SK-N-SH treated with all-trans-retinoic acid at 6 μM for 48 hours (cell line): ENCODE data around the gene MIPOL1.

ENCODE experiments used
- ATAC-seq: fragments of 200-7000 bp; cut with Tn5 transposase; 3 replicates; pipeline ENCODE4 v1.9.1; 2020; ENCODE audit warnings: mild to moderate bottlenecking, moderate library complexity
- ARNTL ChIP-seq: fragments of 450-650 bp; formaldehyde crosslinking; IDR thresholded peaks from 2 replicates; pipeline ENCODE4 v1.5.0; 2020; ENCODE audit warnings: low read depth, mild to moderate bottlenecking, moderate library complexity, borderline replicate concordance
- BACH2 ChIP-seq: fragments of 250-450 bp; sonication (Bioruptor Pico); IDR thresholded peaks from 2 replicates; pipeline ENCODE4 v1.9.0; 2021; ENCODE audit warnings: mild to moderate bottlenecking, borderline replicate concordance
- CREB5 ChIP-seq: fragments of 250-450 bp; sonication (Bioruptor Pico); IDR thresholded peaks from 2 replicates; pipeline ENCODE4 v1.5.1; 2020; ENCODE audit warnings: low read depth, mild to moderate bottlenecking, moderate library complexity
- GLIS3 ChIP-seq: fragments of 250-450 bp; sonication (Bioruptor Pico); IDR thresholded peaks from 2 replicates; pipeline ENCODE4 v1.5.0; 2020; ENCODE audit warnings: mild to moderate bottlenecking, moderate library complexity
- ISL1 ChIP-seq: fragments of 250-450 bp; sonication (Bioruptor Pico); IDR thresholded peaks from 2 replicates; pipeline ENCODE4 v2.1.2; 2022; ENCODE audit warnings: mild to moderate bottlenecking, moderate library complexity
- OSR1 ChIP-seq: fragments of 250-450 bp; sonication (Bioruptor Pico); IDR thresholded peaks from 2 replicates; pipeline ENCODE4 v1.8.0; 2022; ENCODE audit warnings: moderate library complexity, mild to moderate bottlenecking, inconsistent platforms
- PPARA ChIP-seq: fragments of 250-450 bp; sonication (Bioruptor Pico); IDR thresholded peaks from 2 replicates; pipeline ENCODE4 v1.5.0; 2020; ENCODE audit warnings: mild to moderate bottlenecking, borderline replicate concordance
- SNAI2 ChIP-seq: fragments of 250-450 bp; sonication (Bioruptor Pico); IDR thresholded peaks from 2 replicates; pipeline ENCODE4 v1.5.0; 2020; ENCODE audit warnings: mild to moderate bottlenecking, moderate library complexity
- TCF4 ChIP-seq: fragments of 250-450 bp; sonication (Bioruptor Pico); IDR thresholded peaks from 2 replicates; pipeline ENCODE4 v1.8.0; 2021; ENCODE audit warnings: mild to moderate bottlenecking, moderate library complexity, borderline replicate concordance
- TOX ChIP-seq: fragments of 250-450 bp; sonication (Bioruptor Pico); IDR thresholded peaks from 2 replicates; pipeline ENCODE4 v1.8.0; 2021; ENCODE audit warnings: mild to moderate bottlenecking, moderate library complexity, borderline replicate concordance
- TSHZ2 ChIP-seq: fragments of 250-450 bp; sonication (Bioruptor Pico); IDR thresholded peaks from 2 replicates; pipeline ENCODE4 v1.5.0; 2020; ENCODE audit warnings: mild to moderate bottlenecking, moderate library complexity
- ZC3H10 ChIP-seq: fragments of 250-450 bp; sonication (Bioruptor Pico); IDR thresholded peaks from 2 replicates; pipeline ENCODE4 v1.5.1; 2021; ENCODE audit warnings: mild to moderate bottlenecking, moderate library complexity
- ZNF8 ChIP-seq: fragments of 450-650 bp; formaldehyde crosslinking; IDR thresholded peaks from 2 replicates; pipeline ENCODE4 v1.5.0; 2020; ENCODE audit warnings: mild to moderate bottlenecking, moderate library complexity
- TF ChIP-seq, protein P1 (sequence below): fragments of 250-450 bp; sonication (Bioruptor Pico); IDR thresholded peaks from 2 replicates; pipeline ENCODE4 v1.8.0; 2020; ENCODE audit warnings: mild to moderate bottlenecking, moderate library complexity, borderline replicate concordance
- TF ChIP-seq, protein P2 (sequence below): fragments of 250-450 bp; sonication (Bioruptor Pico); IDR thresholded peaks from 2 replicates; pipeline ENCODE4 v1.5.1; 2021; ENCODE audit warnings: mild to moderate bottlenecking, moderate library complexity

The MIPOL1 gene

GRCh38 chr14:37587881-37588666 is 390.3 kb downstream of the MIPOL1 start:
- TF ChIP-seq ZNF8 (CRISPR knock-in tag) = no peak
- no peak for TF ChIP-seq TSHZ2
- TF ChIP-seq PPARA (CRISPR knock-in tag) = no peak
- TF ChIP-seq ARNTL = no peak
- no peak for TF ChIP-seq ZC3H10 (CRISPR knock-in tag)
- TF ChIP-seq SNAI2 (CRISPR knock-in tag) = no peak
- no peak for ATAC-seq

DNA sequence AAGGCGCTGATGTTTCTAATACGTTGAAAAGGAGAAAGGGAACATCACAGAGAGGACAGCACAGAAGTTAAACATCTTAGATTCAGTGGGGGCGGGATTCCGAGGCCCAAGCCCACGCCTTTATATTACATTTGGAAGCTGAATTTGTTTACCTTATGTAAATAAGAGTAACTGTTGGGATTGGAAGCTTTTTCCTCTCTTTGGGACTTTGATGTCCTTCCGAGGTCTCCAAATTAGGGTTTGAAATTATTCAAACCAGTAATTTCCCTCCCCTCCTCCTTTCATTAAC is 390.9 kb downstream of the MIPOL1 start:
- no peak for ATAC-seq
- no peak for TF ChIP-seq TCF4 (CRISPR knock-in tag)
- no peak for TF ChIP-seq OSR1 (CRISPR knock-in tag)
- TF ChIP-seq, protein P1, sequence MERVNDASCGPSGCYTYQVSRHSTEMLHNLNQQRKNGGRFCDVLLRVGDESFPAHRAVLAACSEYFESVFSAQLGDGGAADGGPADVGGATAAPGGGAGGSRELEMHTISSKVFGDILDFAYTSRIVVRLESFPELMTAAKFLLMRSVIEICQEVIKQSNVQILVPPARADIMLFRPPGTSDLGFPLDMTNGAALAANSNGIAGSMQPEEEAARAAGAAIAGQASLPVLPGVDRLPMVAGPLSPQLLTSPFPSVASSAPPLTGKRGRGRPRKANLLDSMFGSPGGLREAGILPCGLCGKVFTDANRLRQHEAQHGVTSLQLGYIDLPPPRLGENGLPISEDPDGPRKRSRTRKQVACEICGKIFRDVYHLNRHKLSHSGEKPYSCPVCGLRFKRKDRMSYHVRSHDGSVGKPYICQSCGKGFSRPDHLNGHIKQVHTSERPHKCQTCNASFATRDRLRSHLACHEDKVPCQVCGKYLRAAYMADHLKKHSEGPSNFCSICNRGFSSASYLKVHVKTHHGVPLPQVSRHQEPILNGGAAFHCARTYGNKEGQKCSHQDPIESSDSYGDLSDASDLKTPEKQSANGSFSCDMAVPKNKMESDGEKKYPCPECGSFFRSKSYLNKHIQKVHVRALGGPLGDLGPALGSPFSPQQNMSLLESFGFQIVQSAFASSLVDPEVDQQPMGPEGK (CRISPR knock-in tag) = no peak

GRCh38 chr14:37588956-37589714 is 391.4 kb downstream of the MIPOL1 start:
- TF ChIP-seq BACH2 = no peak
- no peak for TF ChIP-seq ISL1
- TF ChIP-seq, protein P1 (CRISPR knock-in tag) = no peak
- no peak for TF ChIP-seq TCF4 (CRISPR knock-in tag)
- TF ChIP-seq, protein P2, sequence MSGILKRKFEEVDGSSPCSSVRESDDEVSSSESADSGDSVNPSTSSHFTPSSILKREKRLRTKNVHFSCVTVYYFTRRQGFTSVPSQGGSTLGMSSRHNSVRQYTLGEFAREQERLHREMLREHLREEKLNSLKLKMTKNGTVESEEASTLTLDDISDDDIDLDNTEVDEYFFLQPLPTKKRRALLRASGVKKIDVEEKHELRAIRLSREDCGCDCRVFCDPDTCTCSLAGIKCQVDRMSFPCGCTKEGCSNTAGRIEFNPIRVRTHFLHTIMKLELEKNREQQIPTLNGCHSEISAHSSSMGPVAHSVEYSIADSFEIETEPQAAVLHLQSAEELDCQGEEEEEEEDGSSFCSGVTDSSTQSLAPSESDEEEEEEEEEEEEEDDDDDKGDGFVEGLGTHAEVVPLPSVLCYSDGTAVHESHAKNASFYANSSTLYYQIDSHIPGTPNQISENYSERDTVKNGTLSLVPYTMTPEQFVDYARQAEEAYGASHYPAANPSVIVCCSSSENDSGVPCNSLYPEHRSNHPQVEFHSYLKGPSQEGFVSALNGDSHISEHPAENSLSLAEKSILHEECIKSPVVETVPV (CRISPR knock-in tag) = no peak
- no peak for TF ChIP-seq CREB5 (CRISPR knock-in tag)
- no peak for TF ChIP-seq GLIS3 (CRISPR knock-in tag)
- TF ChIP-seq ARNTL = no peak
- TF ChIP-seq TOX (CRISPR knock-in tag) = no peak
- no peak for TF ChIP-seq ZNF8 (CRISPR knock-in tag)
- ATAC-seq = no peak

DNA sequence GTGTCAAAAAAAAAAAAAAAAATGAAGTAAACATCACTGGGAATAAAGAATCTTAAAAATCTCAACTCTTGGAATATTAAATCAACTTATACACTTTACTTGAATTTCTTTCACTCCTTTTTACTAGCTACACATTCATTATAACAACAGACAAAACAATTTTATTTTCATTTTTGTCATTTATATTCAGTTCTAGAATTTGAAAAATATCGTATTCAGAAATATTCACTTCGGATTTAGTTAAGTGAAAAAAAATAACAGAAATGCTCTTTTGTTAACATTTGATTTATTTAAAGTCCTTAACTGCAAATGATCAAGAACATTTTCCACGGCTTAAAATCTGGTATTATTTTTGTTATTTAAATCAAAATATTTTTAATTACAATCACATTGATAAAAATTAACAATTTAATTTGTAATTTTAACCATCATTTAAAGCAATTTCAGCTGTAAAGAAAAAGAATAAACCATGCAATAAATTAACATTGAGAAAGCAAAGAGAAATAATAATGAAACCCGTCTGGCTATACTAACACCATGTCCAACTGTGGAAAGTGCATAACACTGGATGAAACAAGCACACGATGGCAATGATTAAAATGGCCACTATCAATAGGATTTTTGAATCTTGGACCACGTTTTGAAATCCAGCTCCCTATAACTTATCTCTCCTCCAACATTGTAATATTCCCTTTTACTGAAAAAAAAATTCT is 392.1 kb downstream of the MIPOL1 start:
- no peak for TF ChIP-seq SNAI2 (CRISPR knock-in tag)
- TF ChIP-seq, all 23 proteins: peak for 0
- ATAC-seq = no peak
